ENCODE results near the gene CENPS. TPM values are rescaled to one million over a fixed set of nuclear protein-coding genes. Genes with fewer than 3 reads are reported as not detected.

CENPS gene
- total RNA-seq, 1 experiment from 2014 or later, result 16.3 TPM

- BruUV-seq (replicated peaks), result no TSS peak
- Histone ChIP-seq H2AFZ (ENCODE audit: low read length) (no peak overlapping the region), H3K4me2 (ENCODE audit: low read length) (no peak overlapping the region), H3K27ac (ENCODE audit: low read length) (no peak overlapping the region), H3K27me3 (ENCODE audit: low read length) (no peaks in the 10 kb centered on the region), H3K36me3 (ENCODE audit: low read depth, low read length) (no peaks in the 10 kb centered on the region), H3F3A (ENCODE audit: low read length, unreplicated experiment) (no peaks in the 10 kb centered on the region), H3K79me2 (ENCODE audit: low read length) (peaks cover 16% of the 10 kb centered on the region), H3K9me3 (ENCODE audit: low read length) (no peaks in the 10 kb centered on the region), H3K9me2 (replicated peaks; ENCODE audit: low read length) (no peaks in the 10 kb centered on the region), H4K20me1 (ENCODE audit: low read length) (no peaks in the 10 kb centered on the region), H3K4me3 (ENCODE audit: low read length) (no peak overlapping the region), H3K4me1 (ENCODE audit: insufficient read depth, low read length) (peaks cover 8% of the 10 kb centered on the region; the same call in 1 of the 2 replicates), H3K9ac (ENCODE audit: low read length) (no peak overlapping the region)
- no peak for TF ChIP-seq EZH2phosphoT487 (IDR thresholded peaks at IDR 0.05; ENCODE audit: borderline replicate concordance, low read length)
- no peak for TF ChIP-seq CTCF (conservative IDR thresholded peaks at IDR 0.05; ENCODE audit: low read depth, low read length)
- TF ChIP-seq EZH2 (IDR thresholded peaks at IDR 0.05; ENCODE audit: low read length, unreplicated experiment), result no peak
- ChIA-PET POLR2A (ENCODE audit: unreplicated experiment) (no interaction called here), CTCF (no interaction called here)
- DNase-seq (no peak), ATAC-seq (no peak)
- intact Hi-C loops (cut with micrococcal nuclease), result loop anchor here (1.0 kb wide), 2 partner anchors 52 to 219 kb away; partner anchors contain the start of gene KIF1B
Observed at GRCh38 chr1:10428984-10429383, 1.2 kb upstream of the CENPS start.

GRCh38 chr1:10429868-10430215 is 391 bp upstream of the CENPS start:
- no peaks in the 10 kb centered on the region for H4K20me1 ChIP-seq (ENCODE audit: low read length)
- H3K4me2 ChIP-seq (ENCODE audit: low read length), result peak overlapping the region; percentile 98
- H3K27me3 ChIP-seq (ENCODE audit: low read length), result no peaks in the 10 kb centered on the region
- CTCF ChIA-PET, result interaction anchor here (0.7 to 1.9 kb wide), 2 partner anchors 42 to 169 kb away, joined by 4 to 7 read pairs; no protein-coding TSS in a partner anchor
- peak overlapping the region; percentile 88 for H3K9ac ChIP-seq (ENCODE audit: low read length)
- TF ChIP-seq EZH2phosphoT487 (IDR thresholded peaks at IDR 0.05; ENCODE audit: borderline replicate concordance, low read length) (no peak), EZH2 (IDR thresholded peaks at IDR 0.05; ENCODE audit: low read length, unreplicated experiment) (no peak), CTCF (conservative IDR thresholded peaks at IDR 0.05; ENCODE audit: low read depth, low read length) (no peak)
- intact Hi-C loops (cut with micrococcal nuclease), result loop anchor here (1.0 kb wide), 2 partner anchors 42 to 64 kb away; partner anchors contain the start of gene DFFA
- H3K4me1 ChIP-seq (ENCODE audit: insufficient read depth, low read length), result peaks cover 8% of the 10 kb centered on the region; the same call in 1 of the 2 replicates
- no peaks in the 10 kb centered on the region for H3K36me3 ChIP-seq (ENCODE audit: low read depth, low read length)
- DNase-seq (peak; percentile 28), ATAC-seq (no peak; the same call in 1 of the 2 replicates)
- TSS peak; percentile 66 for BruUV-seq (replicated peaks)
- no peaks in the 10 kb centered on the region for H3K9me2 ChIP-seq (replicated peaks; ENCODE audit: low read length)
- peak overlapping the region; percentile 85 for H3K4me3 ChIP-seq (ENCODE audit: low read length)
- peak overlapping the region; percentile 98 for H2AFZ ChIP-seq (ENCODE audit: low read length)
- no peaks in the 10 kb centered on the region for H3K9me3 ChIP-seq (ENCODE audit: low read length)
- POLR2A ChIA-PET (ENCODE audit: unreplicated experiment), result no interaction called here
- no peaks in the 10 kb centered on the region for H3F3A ChIP-seq (ENCODE audit: low read length, unreplicated experiment)
- peaks cover 16% of the 10 kb centered on the region for H3K79me2 ChIP-seq (ENCODE audit: low read length)
- peak overlapping the region; percentile 71; the same call in 1 of the 2 replicates for H3K27ac ChIP-seq (ENCODE audit: low read length)

GRCh38 chr1:10431070-10431730 is 967 bp downstream of the CENPS start:
- intact Hi-C loops (cut with micrococcal nuclease), result no loop called here

More at GRCh38 chr1:10431070-10431730, 967 bp downstream of the CENPS start:
- DNase-seq (peak; percentile 15), ATAC-seq (peak; percentile 11)
- CTCF ChIA-PET, result interaction anchor here (1.9 kb wide), 1 partner anchor 44 kb away, joined by 7 read pairs; no protein-coding TSS in a partner anchor
- Histone ChIP-seq H3K36me3 (ENCODE audit: low read depth, low read length) (no peaks in the 10 kb centered on the region), H3K4me1 (ENCODE audit: insufficient read depth, low read length) (peaks cover 8% of the 10 kb centered on the region; the same call in 1 of the 2 replicates), H2AFZ (ENCODE audit: low read length) (peak overlapping the region; percentile 98), H3K4me3 (ENCODE audit: low read length) (peak overlapping the region; percentile 85), H3F3A (ENCODE audit: low read length, unreplicated experiment) (no peaks in the 10 kb centered on the region), H3K9me3 (ENCODE audit: low read length) (no peaks in the 10 kb centered on the region), H3K27ac (ENCODE audit: low read length) (peak overlapping the region; percentile 71; the same call in 1 of the 2 replicates), H3K9me2 (replicated peaks; ENCODE audit: low read length) (no peaks in the 10 kb centered on the region), H3K4me2 (ENCODE audit: low read length) (peak overlapping the region; percentile 98), H3K9ac (ENCODE audit: low read length) (peak overlapping the region; percentile 88), H3K79me2 (ENCODE audit: low read length) (peaks cover 16% of the 10 kb centered on the region), H3K27me3 (ENCODE audit: low read length) (no peaks in the 10 kb centered on the region), H4K20me1 (ENCODE audit: low read length) (no peaks in the 10 kb centered on the region)
- BruUV-seq (replicated peaks), result TSS peak; percentile 91
- TF ChIP-seq CTCF (conservative IDR thresholded peaks at IDR 0.05; ENCODE audit: low read depth, low read length) (no peak), EZH2phosphoT487 (IDR thresholded peaks at IDR 0.05; ENCODE audit: borderline replicate concordance, low read length) (no peak), EZH2 (IDR thresholded peaks at IDR 0.05; ENCODE audit: low read length, unreplicated experiment) (no peak)
- POLR2A ChIA-PET (ENCODE audit: unreplicated experiment), result interaction anchor here (0.6 kb wide), 1 partner anchor 17 kb away, joined by 3 read pairs; no protein-coding TSS in a partner anchor

Measured in PC-3 (cell line).